Astrocyte (in vitro differentiated cells and primary cell): ENCODE measurements around the gene KCNN2.

Source experiments
- CTCF ChIP-seq: IDR thresholded peaks from 2 replicates; pipeline ENCODE4 v1.5.1; 2011; ENCODE audit warnings: low read depth, mild to moderate bottlenecking, inconsistent platforms, low read length, moderate library complexity; ENCODE audit not compliant: insufficient read depth
- EZH2 ChIP-seq: IDR thresholded peaks from 2 replicates; pipeline ENCODE4 v1.6.1; 2012; ENCODE audit warnings: mild to moderate bottlenecking, low read length, inconsistent platforms; ENCODE audit not compliant: insufficient read depth

- TF ChIP-seq EZH2 (no peak), CTCF (no peak)
Measured at GRCh38 chr5:114355086-114355830, 6.6 kb upstream of the KCNN2 start.
